ENCODE measurements around the gene KIF15.

DNA sequence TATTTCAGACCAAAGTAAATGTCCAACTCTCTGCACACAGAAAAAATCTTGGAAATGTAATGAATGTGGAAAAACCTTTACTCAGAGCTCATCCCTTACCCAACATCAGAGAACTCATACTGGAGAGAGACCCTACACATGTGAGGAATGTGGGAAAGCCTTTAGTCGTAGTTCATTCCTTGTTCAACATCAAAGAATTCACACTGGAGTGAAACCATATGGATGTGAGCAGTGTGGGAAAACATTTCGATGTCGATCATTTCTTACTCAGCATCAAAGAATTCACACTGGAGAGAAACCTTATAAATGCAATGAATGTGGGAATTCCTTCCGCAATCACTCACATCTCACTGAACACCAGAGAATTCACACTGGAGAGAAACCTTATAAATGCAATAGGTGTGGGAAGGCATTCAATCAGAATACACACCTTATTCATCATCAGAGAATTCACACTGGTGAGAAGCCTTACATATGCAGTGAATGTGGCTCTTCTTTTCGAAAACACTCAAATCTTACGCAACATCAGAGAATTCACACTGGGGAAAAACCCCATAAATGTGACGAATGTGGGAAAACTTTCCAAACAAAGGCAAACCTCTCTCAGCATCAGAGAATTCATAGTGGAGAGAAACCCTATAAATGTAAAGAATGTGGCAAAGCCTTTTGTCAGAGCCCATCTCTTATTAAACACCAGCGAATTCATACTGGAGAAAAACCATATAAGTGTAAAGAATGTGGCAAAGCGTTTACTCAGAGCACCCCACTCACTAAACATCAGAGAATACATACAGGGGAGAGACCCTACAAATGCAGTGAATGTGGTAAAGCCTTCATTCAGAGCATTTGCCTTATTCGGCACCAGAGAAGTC, 40.1 kb upstream of the KIF15 start:
- TF ChIP-seq CTCF (IDR thresholded peaks at IDR 0.05) (no peak), POLR2A (IDR thresholded peaks at IDR 0.05) (no peak)

Data from thyroid gland (tissue), 4 donors.